ENCODE measurements around the gene ACYP2.
A peak's percentile ranks its signal among the peaks of the same experiment; 100 is the strongest.

ACYP2 gene

DNA sequence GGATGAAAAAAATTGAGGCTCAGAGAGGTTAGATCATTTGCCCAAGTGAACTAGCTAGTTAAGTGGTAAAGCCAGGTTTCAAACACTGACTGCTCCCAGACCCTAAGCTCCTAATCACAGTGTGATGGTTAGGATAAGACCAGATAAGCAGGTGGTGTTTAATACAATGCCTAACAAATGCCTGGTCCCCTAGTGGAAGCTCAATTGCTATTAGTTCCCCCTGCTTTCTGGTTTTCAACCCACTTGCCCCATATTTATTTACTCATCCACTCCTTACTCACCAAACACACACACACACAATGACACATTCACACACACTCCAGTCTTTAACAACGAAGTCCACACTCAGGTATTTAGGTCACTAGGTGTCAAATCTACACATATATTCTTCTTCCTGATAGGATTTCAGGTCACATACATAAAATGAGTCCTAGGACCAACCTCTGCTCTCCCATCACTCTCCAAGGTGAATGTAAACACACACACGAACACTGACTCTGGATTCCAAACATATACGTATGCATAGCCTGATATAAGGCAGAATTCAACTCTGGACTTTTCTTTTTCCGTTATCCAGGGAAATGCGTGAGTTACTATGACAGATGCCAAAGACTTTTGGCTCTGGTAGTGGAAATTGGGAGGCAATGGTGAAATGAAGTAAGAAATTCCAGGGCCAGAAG lies 214.2 kb downstream of the ACYP2 start:
- DNase-seq (ENCODE audit: low read depth), result no peak

DNA sequence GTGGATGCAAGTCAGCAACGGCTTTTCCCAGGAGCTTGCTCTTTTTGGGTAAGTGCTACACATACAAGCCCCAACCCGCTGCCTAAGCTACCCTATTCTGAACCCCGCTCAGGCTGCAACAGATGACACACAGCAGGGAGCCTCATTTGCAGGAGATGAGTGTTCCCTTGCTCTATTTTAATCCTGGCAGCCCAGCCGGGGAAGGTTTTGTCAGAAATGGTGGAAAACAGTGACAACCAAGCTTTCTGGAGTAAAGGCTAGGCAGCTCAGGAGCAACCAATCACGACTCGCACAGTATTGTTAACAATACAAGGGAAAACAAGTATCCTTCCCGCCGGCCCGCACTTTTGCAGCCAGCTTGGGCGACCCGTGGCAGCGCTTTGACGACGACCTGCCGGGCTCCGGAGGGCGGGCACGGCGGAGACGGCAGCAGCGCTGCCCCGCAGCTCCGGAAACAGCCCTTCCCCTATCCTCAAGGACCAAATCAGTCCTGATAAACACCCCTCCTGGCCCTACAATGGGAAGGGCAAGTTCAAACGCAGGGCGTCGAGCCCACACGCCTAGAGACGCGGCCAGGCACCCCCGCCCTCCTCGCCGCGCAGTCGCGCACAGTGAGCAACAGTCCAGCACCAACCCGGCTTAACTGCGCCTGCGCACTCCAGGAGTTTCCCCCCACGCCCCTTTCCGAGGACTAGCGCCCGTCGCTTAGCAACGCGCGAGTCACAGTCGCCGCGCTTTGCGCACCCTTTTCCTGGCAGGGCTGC lies 214.9 kb downstream of the ACYP2 start:
- peak; percentile 78 for DNase-seq (ENCODE audit: low read depth)

DNA sequence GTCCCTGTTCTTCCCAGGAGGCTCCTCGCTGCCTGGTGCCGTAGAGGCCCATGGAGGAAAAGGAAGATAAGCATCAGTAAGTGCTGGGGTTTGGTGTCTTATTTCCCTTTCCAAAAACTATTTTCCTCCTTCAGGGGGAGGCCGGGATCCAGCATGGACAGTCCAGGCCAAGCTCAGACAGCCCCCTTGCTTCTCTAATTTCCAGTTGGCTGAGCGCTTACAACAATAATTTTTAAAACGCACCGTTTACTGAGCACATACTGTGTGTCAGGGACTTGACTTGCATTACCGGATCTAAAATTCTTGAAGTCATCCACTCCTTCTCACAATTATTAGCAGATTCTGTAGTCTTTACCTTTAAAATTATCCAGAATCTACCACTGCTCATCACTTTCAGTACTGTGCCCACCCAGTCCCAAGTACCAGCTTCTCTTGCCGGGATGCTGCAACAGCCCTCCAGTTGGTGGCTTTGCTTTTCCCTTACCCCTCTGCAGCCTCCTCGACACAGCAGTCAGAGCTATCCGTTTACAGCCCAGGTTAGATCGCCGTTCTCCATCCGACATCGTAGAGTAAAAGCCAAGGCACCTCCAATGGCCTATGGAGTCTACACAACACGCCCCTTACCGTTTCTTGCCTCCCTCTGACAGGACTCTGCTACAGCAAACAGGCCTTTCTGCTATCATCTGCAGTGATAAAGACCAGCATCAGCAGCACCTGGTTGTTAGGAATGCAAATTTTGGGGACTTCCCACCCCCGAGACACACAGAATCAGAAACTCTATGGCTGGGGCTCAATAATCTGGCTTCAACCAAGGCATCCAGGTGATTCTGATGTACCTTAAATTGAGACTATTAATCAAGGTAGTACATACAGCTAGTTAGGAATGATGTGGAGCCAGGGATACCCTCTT lies 215.8 kb downstream of the ACYP2 start:
- no peak for DNase-seq (ENCODE audit: low read depth)

GRCh38 chr2:54332386-54332785 lies 217.0 kb downstream of the ACYP2 start:
- DNase-seq (ENCODE audit: low read depth), result no peak

- DNase-seq (ENCODE audit: low read depth), result no peak
These were observed 220.9 kb downstream of the ACYP2 start for GRCh38 chr2:54336136-54336976.

DNA sequence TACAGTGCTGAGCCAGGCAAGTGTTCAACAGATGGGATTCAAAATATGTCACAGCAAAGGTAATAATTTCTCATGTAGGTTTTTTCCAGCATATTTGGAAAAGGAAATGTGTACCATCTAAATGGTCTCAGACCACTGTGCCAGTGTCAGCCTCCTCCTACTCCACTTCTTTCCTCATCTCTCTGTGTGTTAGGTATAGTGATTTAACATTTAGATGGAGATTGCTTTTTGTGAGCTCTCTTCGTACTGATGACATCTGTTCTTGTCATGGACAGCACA lies 221.5 kb downstream of the ACYP2 start:
- DNase-seq (ENCODE audit: low read depth), result no peak

DNA sequence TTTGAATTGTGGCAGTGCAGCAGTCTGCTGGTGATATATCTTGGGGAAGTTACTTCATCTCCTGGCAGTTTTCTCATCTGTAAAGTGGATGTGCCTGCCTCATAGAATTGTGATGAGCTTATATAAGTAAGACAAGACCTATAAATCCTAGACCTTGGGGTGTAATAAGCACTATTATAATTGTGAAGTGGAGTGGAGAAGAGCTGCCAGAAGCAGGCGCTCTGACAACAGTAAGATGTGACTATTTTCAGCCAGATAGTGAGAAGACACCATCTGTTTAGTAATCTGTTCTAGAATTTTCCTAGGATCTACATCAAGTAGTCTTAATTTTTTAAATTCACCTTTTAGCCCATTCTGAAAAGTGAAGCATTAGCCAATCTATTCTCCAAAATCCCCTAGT lies 226.2 kb downstream of the ACYP2 start:
- DNase-seq (ENCODE audit: low read depth), result no peak

GRCh38 chr2:54342603-54343002 lies 227.2 kb downstream of the ACYP2 start:
- DNase-seq (ENCODE audit: low read depth), result no peak

- DNase-seq (ENCODE audit: low read depth), result no peak
These were observed 232.2 kb downstream of the ACYP2 start for GRCh38 chr2:54347622-54348021.

DNA sequence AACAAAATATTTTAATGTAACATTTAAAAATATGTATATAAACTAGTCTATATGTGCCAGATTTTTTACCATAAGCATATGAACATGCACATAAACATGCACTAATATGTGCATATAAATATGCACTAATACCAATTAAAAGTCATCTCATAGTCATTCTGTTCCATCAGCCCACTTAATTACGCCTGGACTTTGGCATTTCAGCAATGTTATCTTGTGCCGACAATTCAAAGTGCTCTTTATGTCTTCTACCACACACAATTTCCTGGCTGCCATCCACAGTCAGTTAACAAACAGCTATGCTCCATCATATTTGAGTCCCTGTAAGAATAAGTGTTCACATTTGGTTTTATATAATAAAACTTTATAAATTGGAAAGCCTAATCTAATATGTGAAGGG lies 233.2 kb downstream of the ACYP2 start:
- no peak for DNase-seq (ENCODE audit: low read depth)

DNA sequence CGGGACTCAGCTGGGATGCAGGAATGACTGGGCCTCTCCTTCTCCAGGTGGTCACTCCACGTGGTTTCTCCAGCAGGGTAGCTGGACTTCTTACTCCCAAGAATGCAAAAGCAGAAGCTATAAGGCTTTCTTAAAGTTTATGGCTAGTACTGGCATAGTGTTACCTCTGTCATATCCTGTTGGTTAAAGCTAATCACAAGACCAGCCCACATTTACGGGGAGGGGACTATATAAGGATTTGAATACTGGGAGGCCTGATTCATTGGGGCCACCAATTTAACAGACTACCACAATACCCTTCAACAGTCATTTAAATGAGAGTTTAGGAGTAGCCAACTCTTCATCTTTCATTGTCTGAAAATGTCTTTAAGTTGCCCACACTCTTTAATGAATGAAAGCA lies 235.0 kb downstream of the ACYP2 start:
- no peak for DNase-seq (ENCODE audit: low read depth)

GRCh38 chr2:54353216-54353615 lies 237.8 kb downstream of the ACYP2 start:
- no peak for DNase-seq (ENCODE audit: low read depth)

Measured in activated T-helper 9 cell treated with anti-CD3 and anti-CD28 coated beads, Interleukin-2, amount 50 U/mL, for 16 hours (primary cell).